ENCODE data around the gene ZNF614.
"Not testable (repeated sequence)": the region's sequence is repeated elsewhere in the genome, so short reads cannot be mapped to it uniquely, and the experiment has no call there.

Gene ZNF614

DNA sequence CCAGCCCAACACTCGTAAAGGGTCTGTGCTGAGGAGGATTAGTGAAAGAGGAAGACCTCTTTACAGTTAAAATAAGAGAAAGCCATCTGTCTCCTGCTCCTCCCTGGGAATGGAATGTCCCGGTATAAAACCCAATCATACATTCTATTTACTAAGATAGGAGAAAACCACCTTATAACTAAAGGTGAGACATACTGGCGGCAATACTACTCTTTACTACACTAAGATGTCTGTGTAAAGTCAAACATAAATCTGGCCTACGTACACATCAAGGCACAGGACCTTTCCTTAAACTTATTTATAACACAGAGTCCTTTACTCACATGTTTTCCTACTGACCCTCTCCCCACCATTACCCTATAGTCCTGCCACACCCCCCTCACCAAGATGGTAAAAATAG lies 44.8 kb downstream of the ZNF614 start:
- H3K9me2 ChIP-seq (replicated peaks; ENCODE audit: insufficient read depth, low read length): no peaks in the 10 kb centered on the region
- H3K4me3 ChIP-seq (ENCODE audit: insufficient read depth, low read length, poor library complexity, severe bottlenecking): no peak overlapping the region
- H4K20me1 ChIP-seq (ENCODE audit: low read depth, low read length): no peaks in the 10 kb centered on the region
- H3K4me2 ChIP-seq (ENCODE audit: low read depth, low read length, poor library complexity, severe bottlenecking): no peak overlapping the region
- TF ChIP-seq, protein P1, sequence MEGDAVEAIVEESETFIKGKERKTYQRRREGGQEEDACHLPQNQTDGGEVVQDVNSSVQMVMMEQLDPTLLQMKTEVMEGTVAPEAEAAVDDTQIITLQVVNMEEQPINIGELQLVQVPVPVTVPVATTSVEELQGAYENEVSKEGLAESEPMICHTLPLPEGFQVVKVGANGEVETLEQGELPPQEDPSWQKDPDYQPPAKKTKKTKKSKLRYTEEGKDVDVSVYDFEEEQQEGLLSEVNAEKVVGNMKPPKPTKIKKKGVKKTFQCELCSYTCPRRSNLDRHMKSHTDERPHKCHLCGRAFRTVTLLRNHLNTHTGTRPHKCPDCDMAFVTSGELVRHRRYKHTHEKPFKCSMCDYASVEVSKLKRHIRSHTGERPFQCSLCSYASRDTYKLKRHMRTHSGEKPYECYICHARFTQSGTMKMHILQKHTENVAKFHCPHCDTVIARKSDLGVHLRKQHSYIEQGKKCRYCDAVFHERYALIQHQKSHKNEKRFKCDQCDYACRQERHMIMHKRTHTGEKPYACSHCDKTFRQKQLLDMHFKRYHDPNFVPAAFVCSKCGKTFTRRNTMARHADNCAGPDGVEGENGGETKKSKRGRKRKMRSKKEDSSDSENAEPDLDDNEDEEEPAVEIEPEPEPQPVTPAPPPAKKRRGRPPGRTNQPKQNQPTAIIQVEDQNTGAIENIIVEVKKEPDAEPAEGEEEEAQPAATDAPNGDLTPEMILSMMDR (IDR thresholded peaks at IDR 0.05; ENCODE audit: insufficient read depth, low read length, poor library complexity, severe bottlenecking): no peak
- H3K9me3 ChIP-seq (ENCODE audit: insufficient read depth, low read length): no peaks in the 10 kb centered on the region; the same call in 1 of the 2 replicates
- H3F3A ChIP-seq (ENCODE audit: insufficient read depth): no peaks in the 10 kb centered on the region
- no peaks in the 10 kb centered on the region for H3K27me3 ChIP-seq (ENCODE audit: low read length)
- H3K27ac ChIP-seq (ENCODE audit: low read depth, low read length): no peak overlapping the region
- no peaks in the 10 kb centered on the region for H3K79me2 ChIP-seq (ENCODE audit: insufficient read depth, low read length)
- H3K9ac ChIP-seq (ENCODE audit: low read length): no peak overlapping the region
- H2AFZ ChIP-seq (ENCODE audit: low read depth, low read length, severe bottlenecking): no peak overlapping the region
- H3K36me3 ChIP-seq (ENCODE audit: low read length): no peaks in the 10 kb centered on the region

DNA sequence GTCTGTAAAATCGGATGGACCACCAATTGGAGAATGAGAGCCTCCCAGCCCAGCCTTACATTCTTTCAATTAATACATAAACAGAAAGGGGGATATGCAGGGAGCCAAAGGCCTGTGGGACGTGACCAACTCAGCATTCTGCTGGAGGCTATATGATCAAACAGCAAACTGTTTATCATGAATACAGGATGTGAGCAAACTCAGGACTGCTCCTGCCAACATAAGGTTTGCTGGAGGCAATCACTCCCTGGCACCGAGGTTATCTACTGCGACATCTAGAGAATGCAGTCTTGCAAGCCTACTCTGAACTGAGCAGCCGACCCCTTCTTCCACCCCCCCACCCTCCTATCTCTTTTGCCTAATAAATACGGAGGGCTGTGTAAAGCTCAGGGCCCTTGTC lies 47.3 kb downstream of the ZNF614 start:
- not testable (repeated sequence) for H3K9me2 ChIP-seq (replicated peaks; ENCODE audit: insufficient read depth, low read length); H3K9me3 ChIP-seq (ENCODE audit: insufficient read depth, low read length); H3K4me3 ChIP-seq (ENCODE audit: insufficient read depth, low read length, poor library complexity, severe bottlenecking); H4K20me1 ChIP-seq (ENCODE audit: low read depth, low read length); H3K9ac ChIP-seq (ENCODE audit: low read length); H3K36me3 ChIP-seq (ENCODE audit: low read length); H3K27ac ChIP-seq (ENCODE audit: low read depth, low read length); H2AFZ ChIP-seq (ENCODE audit: low read depth, low read length, severe bottlenecking); H3K79me2 ChIP-seq (ENCODE audit: insufficient read depth, low read length); H3K4me2 ChIP-seq (ENCODE audit: low read depth, low read length, poor library complexity, severe bottlenecking); H3F3A ChIP-seq (ENCODE audit: insufficient read depth); H3K27me3 ChIP-seq (ENCODE audit: low read length)

DNA sequence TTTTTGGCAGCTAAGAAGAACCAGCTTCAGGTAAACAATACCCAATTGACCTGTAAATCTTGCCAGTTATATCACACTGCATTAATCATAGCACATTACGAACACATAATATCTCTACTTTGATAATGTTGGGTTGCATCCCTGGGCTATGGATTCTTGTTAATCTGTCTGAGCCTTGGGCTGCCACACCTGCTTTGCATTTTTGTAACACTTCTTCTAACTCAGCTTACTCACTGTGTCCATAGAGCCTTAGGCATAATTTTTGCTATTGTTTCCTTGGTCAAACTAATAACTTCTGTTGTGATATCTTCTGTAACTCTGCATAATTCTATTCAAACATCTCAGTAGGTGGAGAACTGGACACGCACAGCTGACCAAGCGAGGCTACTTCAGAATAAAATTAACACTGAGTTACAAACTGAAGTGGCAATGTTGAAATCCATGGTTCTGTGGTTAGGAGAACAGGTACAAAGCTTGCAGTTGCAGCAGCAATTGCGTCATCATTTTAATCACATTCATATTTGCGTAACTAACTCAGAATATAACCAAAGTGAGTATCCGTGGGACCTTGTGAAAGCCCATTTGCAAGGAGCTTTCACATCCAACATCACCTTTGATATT lies 48.0 kb downstream of the ZNF614 start:
- H3K27me3 ChIP-seq (ENCODE audit: low read length): no peaks in the 10 kb centered on the region
- H2AFZ ChIP-seq (ENCODE audit: low read depth, low read length, severe bottlenecking): no peak overlapping the region
- H3K36me3 ChIP-seq (ENCODE audit: low read length): no peaks in the 10 kb centered on the region
- no peak overlapping the region for H3K27ac ChIP-seq (ENCODE audit: low read depth, low read length)
- H3K9me3 ChIP-seq (ENCODE audit: insufficient read depth, low read length): no peaks in the 10 kb centered on the region; the same call in 1 of the 2 replicates
- no peaks in the 10 kb centered on the region for H3F3A ChIP-seq (ENCODE audit: insufficient read depth)
- H3K4me3 ChIP-seq (ENCODE audit: insufficient read depth, low read length, poor library complexity, severe bottlenecking): no peak overlapping the region
- TF ChIP-seq, protein P1 (IDR thresholded peaks at IDR 0.05; ENCODE audit: insufficient read depth, low read length, poor library complexity, severe bottlenecking): no peak
- no peak for TF ChIP-seq EZH2phosphoT487 (conservative IDR thresholded peaks at IDR 0.05; ENCODE audit: low read length)
- no peaks in the 10 kb centered on the region for H3K79me2 ChIP-seq (ENCODE audit: insufficient read depth, low read length)
- H4K20me1 ChIP-seq (ENCODE audit: low read depth, low read length): no peaks in the 10 kb centered on the region
- no peak overlapping the region for H3K9ac ChIP-seq (ENCODE audit: low read length)
- H3K9me2 ChIP-seq (replicated peaks; ENCODE audit: insufficient read depth, low read length): no peaks in the 10 kb centered on the region
- H3K4me2 ChIP-seq (ENCODE audit: low read depth, low read length, poor library complexity, severe bottlenecking): no peak overlapping the region

DNA sequence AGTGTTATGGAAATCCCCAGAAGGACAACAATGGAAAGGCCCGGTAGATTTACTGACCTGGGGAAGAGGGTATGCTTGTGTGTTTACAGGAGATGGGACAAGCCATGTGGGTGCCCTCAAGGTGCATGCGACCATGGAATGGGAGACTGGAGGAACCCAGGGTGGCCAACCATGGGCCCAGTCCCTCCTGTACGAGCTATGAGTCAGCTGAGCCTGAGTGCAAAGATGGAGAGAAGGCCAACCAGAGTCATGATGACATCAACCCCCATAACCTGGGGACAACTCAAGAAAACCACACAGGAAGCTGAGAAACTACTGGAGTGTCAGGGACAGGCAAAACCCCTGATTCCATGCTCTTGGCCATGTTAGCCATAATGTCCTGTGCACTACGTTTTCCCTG lies 49.3 kb downstream of the ZNF614 start:
- Histone ChIP-seq H3K9me2 (replicated peaks; ENCODE audit: insufficient read depth, low read length) (no peaks in the 10 kb centered on the region), H3F3A (ENCODE audit: insufficient read depth) (no peaks in the 10 kb centered on the region), H3K4me2 (ENCODE audit: low read depth, low read length, poor library complexity, severe bottlenecking) (no peak overlapping the region), H4K20me1 (ENCODE audit: low read depth, low read length) (no peaks in the 10 kb centered on the region), H3K9me3 (ENCODE audit: insufficient read depth, low read length) (0 out of 2 replicates have a peak, but pooled peaks cover 10% of the 10 kb centered on the region), H3K27me3 (ENCODE audit: low read length) (no peaks in the 10 kb centered on the region), H3K27ac (ENCODE audit: low read depth, low read length) (no peak overlapping the region), H3K79me2 (ENCODE audit: insufficient read depth, low read length) (no peaks in the 10 kb centered on the region), H3K9ac (ENCODE audit: low read length) (no peak overlapping the region), H3K36me3 (ENCODE audit: low read length) (no peaks in the 10 kb centered on the region), H2AFZ (ENCODE audit: low read depth, low read length, severe bottlenecking) (no peak overlapping the region), H3K4me3 (ENCODE audit: insufficient read depth, low read length, poor library complexity, severe bottlenecking) (no peak overlapping the region)
- TF ChIP-seq, protein P1 (IDR thresholded peaks at IDR 0.05; ENCODE audit: insufficient read depth, low read length, poor library complexity, severe bottlenecking): no peak
- no peak for TF ChIP-seq EZH2phosphoT487 (conservative IDR thresholded peaks at IDR 0.05; ENCODE audit: low read length)
